Neural crest cell (in vitro differentiated cells): Measurements from ENCODE around the gene RUBCNL. TPM values are rescaled to one million over a fixed set of nuclear protein-coding genes. Genes with fewer than 3 reads are reported as not detected.

Experiments
- DNase-seq: peaks from one replicate; pipeline ENCODE4 v3.0.0; 2021; ENCODE audit warnings: low read depth, mixed read lengths, low spot score
- H3K27ac Mint-ChIP-seq: one replicate; pipeline ENCODE4 v1.8.0; 2021; ENCODE audit warnings: mild to moderate bottlenecking, mixed read lengths; ENCODE audit not compliant: unreplicated experiment
- H3K27me3 Mint-ChIP-seq: 2 replicates; pipeline ENCODE4 v1.8.0; 2021; ENCODE audit warnings: low read depth, mild to moderate bottlenecking, mixed read lengths
- H3K36me3 Mint-ChIP-seq: 2 replicates; pipeline ENCODE4 v1.8.0; 2021; ENCODE audit warnings: low read depth, mild to moderate bottlenecking, mixed read lengths
- H3K4me1 Mint-ChIP-seq: 2 replicates; pipeline ENCODE4 v1.8.0; 2021; ENCODE audit warnings: mixed read lengths
- H3K4me3 Mint-ChIP-seq: one replicate; pipeline ENCODE4 v1.8.0; 2021; ENCODE audit warnings: mild to moderate bottlenecking, mixed read lengths
- H3K9me3 Mint-ChIP-seq: 2 replicates; pipeline ENCODE4 v1.8.0; 2021; ENCODE audit warnings: mixed read lengths
- total RNA-seq: library from RNA; stranded (reverse); gene quantifications from 2 replicates; pipeline ENCODE4 v1.2.1, GENCODE V29; 2021
- TF ChIP-seq, protein P1 (sequence below): fragments of 200-600 bp; sonication (generic); conservative IDR thresholded peaks from 2 replicates; pipeline ENCODE4 v1.5.0; 2021; ENCODE audit warnings: antibody characterized with exemption, mild to moderate bottlenecking

Gene RUBCNL
- total RNA-seq, 1 donor from 2014 or later: 29.7 TPM

DNA sequence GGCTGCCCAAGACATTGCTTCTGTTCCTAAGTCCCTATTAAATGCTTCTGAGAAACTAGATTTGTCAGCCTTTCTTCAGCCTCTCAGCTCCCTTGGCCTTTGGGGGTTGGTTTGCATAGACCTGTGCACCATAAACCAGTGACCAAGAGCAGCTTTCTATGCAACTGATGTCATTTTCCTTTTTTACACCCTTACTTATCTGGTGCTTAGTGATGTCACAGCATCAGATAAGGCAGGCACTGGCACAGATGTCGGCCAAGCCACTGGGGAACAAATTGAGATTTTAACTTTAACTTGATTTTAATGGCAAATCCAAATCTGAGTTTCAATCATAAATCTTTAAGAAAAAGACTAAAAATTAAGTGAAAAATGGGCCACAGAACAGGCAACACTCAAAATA is 59.8 kb downstream of the RUBCNL start:
- TF ChIP-seq, protein P1, sequence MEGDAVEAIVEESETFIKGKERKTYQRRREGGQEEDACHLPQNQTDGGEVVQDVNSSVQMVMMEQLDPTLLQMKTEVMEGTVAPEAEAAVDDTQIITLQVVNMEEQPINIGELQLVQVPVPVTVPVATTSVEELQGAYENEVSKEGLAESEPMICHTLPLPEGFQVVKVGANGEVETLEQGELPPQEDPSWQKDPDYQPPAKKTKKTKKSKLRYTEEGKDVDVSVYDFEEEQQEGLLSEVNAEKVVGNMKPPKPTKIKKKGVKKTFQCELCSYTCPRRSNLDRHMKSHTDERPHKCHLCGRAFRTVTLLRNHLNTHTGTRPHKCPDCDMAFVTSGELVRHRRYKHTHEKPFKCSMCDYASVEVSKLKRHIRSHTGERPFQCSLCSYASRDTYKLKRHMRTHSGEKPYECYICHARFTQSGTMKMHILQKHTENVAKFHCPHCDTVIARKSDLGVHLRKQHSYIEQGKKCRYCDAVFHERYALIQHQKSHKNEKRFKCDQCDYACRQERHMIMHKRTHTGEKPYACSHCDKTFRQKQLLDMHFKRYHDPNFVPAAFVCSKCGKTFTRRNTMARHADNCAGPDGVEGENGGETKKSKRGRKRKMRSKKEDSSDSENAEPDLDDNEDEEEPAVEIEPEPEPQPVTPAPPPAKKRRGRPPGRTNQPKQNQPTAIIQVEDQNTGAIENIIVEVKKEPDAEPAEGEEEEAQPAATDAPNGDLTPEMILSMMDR: no peak
- no peaks in the 10 kb centered on the region for H3K4me1 Mint-ChIP-seq

DNA sequence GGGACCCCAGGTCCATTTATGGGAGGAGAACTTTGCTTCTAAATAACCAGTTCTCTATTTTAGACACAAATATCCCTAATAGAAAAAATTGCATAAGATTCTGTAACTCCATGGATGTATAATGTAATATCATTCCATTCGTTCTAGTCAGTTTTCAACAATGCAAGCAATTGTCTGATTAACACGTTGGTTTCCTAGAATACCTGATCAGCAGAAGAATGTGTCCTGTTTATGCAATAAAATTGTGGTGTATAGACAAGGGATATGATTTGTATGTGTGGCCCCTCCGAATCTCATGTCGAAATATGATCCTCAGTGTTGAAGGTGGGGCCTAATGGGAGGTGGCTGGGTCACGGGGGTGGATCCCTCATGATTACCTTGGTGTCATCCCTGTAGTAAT is 62.1 kb downstream of the RUBCNL start:
- DNase-seq: no peak
- H3K27ac Mint-ChIP-seq: no peak overlapping the region
- no peak overlapping the region for H3K4me3 Mint-ChIP-seq
- peaks cover 10% of the 10 kb centered on the region for H3K4me1 Mint-ChIP-seq
- TF ChIP-seq, protein P1: no peak
- H3K9me3 Mint-ChIP-seq: peaks cover 3% of the 10 kb centered on the region
- no peaks in the 10 kb centered on the region for H3K36me3 Mint-ChIP-seq
- H3K27me3 Mint-ChIP-seq: no peaks in the 10 kb centered on the region

More for the DNA sequence above, 59.8 kb downstream of the RUBCNL start:
- Mint-ChIP-seq H3K27ac (no peak overlapping the region), H3K4me3 (no peak overlapping the region), H3K36me3 (no peaks in the 10 kb centered on the region), H3K9me3 (no peaks in the 10 kb centered on the region), H3K27me3 (no peaks in the 10 kb centered on the region)
- DNase-seq: no peak

DNA sequence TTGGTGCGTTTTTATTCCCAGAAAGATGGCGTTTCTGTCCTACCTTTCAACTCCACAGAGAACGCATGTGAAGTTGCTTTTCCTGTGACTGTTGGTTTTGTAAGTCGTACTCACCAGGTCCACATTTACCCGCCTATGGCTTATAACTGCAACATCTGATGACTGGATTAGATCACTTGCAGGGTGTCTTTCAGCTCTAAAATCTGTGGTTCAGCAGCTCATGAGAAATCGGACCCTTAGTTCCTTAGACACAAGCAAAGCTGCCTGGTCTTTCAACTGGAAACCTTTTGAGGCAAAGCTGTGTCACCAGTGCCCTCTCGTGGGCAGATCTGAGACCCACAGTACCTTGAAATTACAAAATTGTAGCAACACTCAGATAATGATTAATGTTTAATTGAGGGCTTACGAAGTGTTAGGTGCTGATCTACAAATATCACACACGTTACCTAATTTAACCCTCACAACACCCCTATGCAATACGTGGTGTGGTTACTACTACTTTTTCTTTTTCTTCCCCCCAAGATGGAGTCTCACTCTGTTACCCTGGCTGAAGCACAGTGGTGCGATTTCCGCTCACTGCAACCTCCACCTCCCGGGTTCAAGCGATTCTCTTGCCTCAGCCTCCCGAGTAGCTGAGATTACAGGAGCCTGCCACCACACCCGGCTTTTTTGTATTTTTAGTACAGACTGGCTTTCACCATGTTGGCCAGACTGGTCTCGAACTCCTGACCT is 65.4 kb downstream of the RUBCNL start:
- Mint-ChIP-seq H3K27me3 (no peaks in the 10 kb centered on the region), H3K9me3 (peaks cover 7% of the 10 kb centered on the region), H3K36me3 (no peaks in the 10 kb centered on the region), H3K4me1 (peaks cover 10% of the 10 kb centered on the region), H3K4me3 (no peak overlapping the region), H3K27ac (no peak overlapping the region)
- DNase-seq: peak; percentile 62
- TF ChIP-seq, protein P1: peak; percentile 91

DNA sequence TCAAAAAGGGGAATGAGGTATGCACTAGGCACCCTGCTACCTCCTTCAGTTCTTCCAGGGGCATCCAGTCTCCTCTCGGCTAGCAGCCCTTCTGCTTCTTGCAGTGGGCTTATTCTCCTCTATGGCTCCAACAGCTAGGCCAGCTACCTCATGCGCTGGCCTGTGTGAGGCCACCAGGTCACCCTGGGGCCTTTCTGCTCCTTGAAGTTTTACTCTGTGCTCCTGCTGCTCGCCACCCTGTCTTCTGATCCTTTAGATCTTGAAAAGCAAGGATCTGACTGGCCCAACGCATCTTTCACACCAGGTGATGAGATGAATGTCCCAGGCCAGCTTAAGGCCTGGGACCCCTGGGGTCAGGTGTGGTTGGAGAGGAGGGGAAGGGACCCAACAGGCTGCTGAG is 66.2 kb downstream of the RUBCNL start:
- no peak overlapping the region for H3K27ac Mint-ChIP-seq
- peaks cover 7% of the 10 kb centered on the region for H3K9me3 Mint-ChIP-seq
- H3K4me3 Mint-ChIP-seq: no peak overlapping the region
- DNase-seq: no peak
- no peaks in the 10 kb centered on the region for H3K36me3 Mint-ChIP-seq
- H3K27me3 Mint-ChIP-seq: no peaks in the 10 kb centered on the region
- peaks cover 10% of the 10 kb centered on the region for H3K4me1 Mint-ChIP-seq
- TF ChIP-seq, protein P1: no peak

DNA sequence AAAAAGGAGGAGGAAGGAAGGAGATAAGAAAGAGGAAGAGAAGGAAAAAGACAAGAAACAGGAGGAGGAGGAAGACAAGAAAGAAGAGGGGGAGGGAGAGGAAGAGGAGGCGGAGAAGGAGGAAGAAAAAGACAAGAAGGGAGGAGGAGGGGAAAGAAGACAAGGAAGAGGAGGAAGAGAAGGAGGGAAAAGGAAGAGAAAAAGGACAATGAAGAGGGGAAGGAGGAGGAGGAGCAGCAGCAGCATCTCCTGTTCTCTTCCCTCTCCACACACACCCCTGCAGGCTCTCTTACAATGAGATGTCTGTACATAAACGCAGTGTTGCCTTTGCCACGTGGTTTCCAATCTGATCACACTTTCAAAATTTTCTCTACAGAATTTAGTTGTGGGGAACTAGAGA is 66.6 kb downstream of the RUBCNL start:
- Mint-ChIP-seq H3K4me1 (peaks cover 10% of the 10 kb centered on the region), H3K9me3 (peaks cover 7% of the 10 kb centered on the region), H3K27me3 (no peaks in the 10 kb centered on the region), H3K4me3 (no peak overlapping the region), H3K36me3 (no peaks in the 10 kb centered on the region), H3K27ac (no peak overlapping the region)
- TF ChIP-seq, protein P1: no peak
- DNase-seq: no peak
